Measurements from ENCODE around the gene PIK3AP1.

Gene PIK3AP1

GRCh38 chr10:96667401-96667800 lies 52.9 kb downstream of the PIK3AP1 start:
- no peak for DNase-seq

- no peak for DNase-seq
Measured at GRCh38 chr10:96666741-96667140, 53.6 kb downstream of the PIK3AP1 start.

- peak; percentile 31 for DNase-seq
Measured at GRCh38 chr10:96665306-96665705, 55.0 kb downstream of the PIK3AP1 start.

GRCh38 chr10:96664563-96664962 lies 55.8 kb downstream of the PIK3AP1 start:
- no peak for DNase-seq

GRCh38 chr10:96663797-96664196 lies 56.5 kb downstream of the PIK3AP1 start:
- no peak for DNase-seq

GRCh38 chr10:96661632-96662031 lies 58.7 kb downstream of the PIK3AP1 start:
- DNase-seq = no peak

GRCh38 chr10:96660297-96660696 lies 60.0 kb downstream of the PIK3AP1 start:
- DNase-seq = no peak

- no peak for DNase-seq
Measured at GRCh38 chr10:96658844-96659243, 61.5 kb downstream of the PIK3AP1 start.

- no peak for DNase-seq
Measured at GRCh38 chr10:96657385-96657784, 62.9 kb downstream of the PIK3AP1 start.

- DNase-seq = no peak
Measured at GRCh38 chr10:96656839-96657238, 63.5 kb downstream of the PIK3AP1 start.

- DNase-seq = no peak
Measured at GRCh38 chr10:96656198-96656577, 64.1 kb downstream of the PIK3AP1 start.

GRCh38 chr10:96655461-96656197 lies 64.7 kb downstream of the PIK3AP1 start:
- DNase-seq = no peak

- no peak for DNase-seq
Measured at GRCh38 chr10:96651998-96652431, 68.3 kb downstream of the PIK3AP1 start.

- no peak for DNase-seq
Measured at GRCh38 chr10:96650958-96651357, 69.4 kb downstream of the PIK3AP1 start.

- no peak for DNase-seq
Measured at GRCh38 chr10:96648297-96648696, 72.0 kb downstream of the PIK3AP1 start.

GRCh38 chr10:96647466-96647865 lies 72.8 kb downstream of the PIK3AP1 start:
- no peak for DNase-seq

- DNase-seq = no peak
Measured at GRCh38 chr10:96646751-96647166, 73.6 kb downstream of the PIK3AP1 start.

- no peak for DNase-seq
Measured at GRCh38 chr10:96646301-96646700, 74.0 kb downstream of the PIK3AP1 start.

- DNase-seq = no peak
Measured at GRCh38 chr10:96645191-96645721, 75.1 kb downstream of the PIK3AP1 start.

- DNase-seq = no peak
Measured at GRCh38 chr10:96643920-96644319, 76.4 kb downstream of the PIK3AP1 start.

GRCh38 chr10:96642973-96643372 lies 77.3 kb downstream of the PIK3AP1 start:
- DNase-seq = peak; percentile 30

- DNase-seq = no peak
Measured at GRCh38 chr10:96642530-96642929, 77.8 kb downstream of the PIK3AP1 start.

- DNase-seq = no peak
Measured at GRCh38 chr10:96641396-96642295, 78.7 kb downstream of the PIK3AP1 start.

GRCh38 chr10:96639899-96640298 lies 80.4 kb downstream of the PIK3AP1 start:
- DNase-seq = no peak

All from kidney glomerular epithelial cell (primary cell).